Stimulated activated effector memory CD8-positive, alpha-beta T cell treated with anti-CD3 and anti-CD28 coated beads, Interleukin-12 subunit alpha, Interleukin-12 subunit beta, amount 100 ng/mL, for 72 hours (primary cell): ENCODE data around the gene APOBEC2.

ENCODE experiments used
- ATAC-seq: fragments of 150-1000 bp; cut with Tn5 transposase; 2 replicates; pipeline ENCODE4 v1.10.0; 2021
- DNase-seq, 2 donors: peaks; one replicate each; pipeline ENCODE4 v3.0.0; 2021 to 2022; ENCODE audit warnings: low spot score in 2 of 2
- H3K27ac Mint-ChIP-seq: one replicate; pipeline ENCODE4 v1.8.0; 2022; ENCODE audit warnings: mild to moderate bottlenecking, mixed read lengths
- H3K36me3 Mint-ChIP-seq: one replicate; pipeline ENCODE4 v1.8.0; 2022; ENCODE audit warnings: mild to moderate bottlenecking, mixed read lengths
- H3K4me1 Mint-ChIP-seq: one replicate; pipeline ENCODE4 v1.8.0; 2022; ENCODE audit warnings: mixed read lengths
- H3K4me3 Mint-ChIP-seq: one replicate; pipeline ENCODE4 v1.8.0; 2022; ENCODE audit warnings: mild to moderate bottlenecking, mixed read lengths
- H3K9me3 Mint-ChIP-seq: one replicate; pipeline ENCODE4 v1.8.0; 2022; ENCODE audit warnings: mixed read lengths

APOBEC2 gene

DNA sequence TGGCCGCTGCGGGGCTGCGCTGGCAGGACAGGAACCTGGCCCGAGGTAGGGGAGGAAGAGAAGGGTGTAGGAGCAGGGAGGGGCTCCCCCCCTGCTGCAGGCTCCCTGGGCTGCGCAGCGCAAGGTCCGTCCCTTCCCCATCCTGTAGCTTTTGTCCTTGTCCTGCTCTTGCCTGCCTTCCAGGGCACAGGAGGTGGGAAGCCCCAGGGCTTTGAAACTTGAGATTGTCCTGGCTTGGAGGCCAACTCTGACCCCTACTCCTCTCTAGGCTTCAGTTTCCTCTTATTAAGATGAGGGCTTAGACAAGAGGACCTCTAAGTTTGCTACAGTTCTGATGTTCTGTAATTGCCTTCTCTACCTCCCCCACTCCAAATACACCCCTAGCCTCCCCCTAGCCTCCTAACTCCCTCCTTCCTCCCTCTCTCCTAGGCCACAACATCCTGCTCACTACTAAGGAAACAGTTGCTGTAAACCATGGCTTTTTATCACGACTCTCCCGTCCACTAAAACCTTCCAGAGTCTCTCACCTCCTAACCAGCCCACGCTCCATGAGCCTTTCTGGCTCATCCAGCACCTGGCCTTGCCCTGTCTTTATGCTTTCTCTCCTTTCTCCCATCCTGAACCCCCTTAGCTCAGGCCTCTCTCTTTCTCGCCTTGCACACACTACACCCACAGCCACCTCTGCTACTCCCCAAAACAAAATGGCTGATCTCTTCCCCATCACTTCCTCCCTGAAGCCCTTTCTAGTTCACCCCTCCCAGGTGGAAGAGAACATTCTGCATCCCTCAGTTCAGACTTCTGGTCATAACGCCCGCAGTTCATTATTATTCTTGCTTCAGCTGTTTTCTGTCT, 24.2 kb upstream of the APOBEC2 start:
- Mint-ChIP-seq H3K4me1 (peaks cover 25% of the 10 kb centered on the region), H3K27ac (peak overlapping the region; percentile 58), H3K9me3 (no peaks in the 10 kb centered on the region), H3K4me3 (peak overlapping the region; percentile 72), H3K36me3 (peaks cover 6% of the 10 kb centered on the region)
- peak; percentile 59 for ATAC-seq
- DNase-seq: no peak

DNA sequence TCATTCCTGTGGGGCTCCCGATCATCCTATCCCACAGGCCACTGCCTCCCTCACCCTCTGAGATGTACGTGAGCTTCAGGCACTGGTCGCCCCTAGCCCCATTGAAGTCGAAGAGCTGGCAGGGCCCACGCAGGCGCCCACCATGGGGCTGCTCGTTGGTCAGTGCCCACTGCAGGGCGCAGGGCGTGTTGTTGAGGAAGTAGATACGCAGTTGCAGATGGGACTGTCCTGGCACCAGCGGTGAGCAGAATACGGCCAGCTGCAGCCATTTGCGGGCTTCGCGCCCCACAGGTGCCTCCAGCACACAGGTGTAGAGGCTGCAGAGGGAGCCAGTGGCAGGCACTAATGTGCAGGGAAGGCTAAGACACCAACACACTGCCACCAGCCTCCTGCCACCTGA, 20.2 kb upstream of the APOBEC2 start:
- Mint-ChIP-seq H3K36me3 (peaks cover 3% of the 10 kb centered on the region), H3K27ac (peak overlapping the region; percentile 0)
- no peak for ATAC-seq

DNA sequence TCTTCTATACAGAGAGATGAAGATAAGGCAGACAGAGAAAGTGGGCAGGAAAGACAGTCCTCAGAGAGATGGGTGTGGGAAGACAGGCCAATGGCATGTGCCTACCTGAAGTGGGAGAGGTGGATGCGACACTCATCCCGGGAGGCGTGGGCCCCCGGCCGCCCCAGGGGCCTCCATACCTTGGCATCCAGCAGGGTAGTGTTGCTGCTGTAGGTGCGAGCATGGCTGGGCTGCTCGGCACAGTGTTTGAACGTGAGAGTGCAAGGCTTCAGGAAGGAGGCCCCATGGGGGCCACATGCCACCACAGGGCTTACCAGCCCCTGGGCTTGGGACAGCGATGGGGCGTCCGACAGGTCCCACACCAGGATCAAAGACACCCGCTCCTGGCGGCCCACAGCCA, 19.2 kb upstream of the APOBEC2 start:
- ATAC-seq: no peak
- Mint-ChIP-seq H3K9me3 (no peaks in the 10 kb centered on the region), H3K36me3 (no peaks in the 10 kb centered on the region), H3K27ac (peak overlapping the region; percentile 0), H3K4me3 (no peak overlapping the region), H3K4me1 (peaks cover 6% of the 10 kb centered on the region)
- no peak for DNase-seq

More for the DNA sequence above, 20.2 kb upstream of the APOBEC2 start:
- Mint-ChIP-seq H3K4me3 (no peak overlapping the region), H3K9me3 (no peaks in the 10 kb centered on the region), H3K4me1 (peaks cover 15% of the 10 kb centered on the region)
- DNase-seq: no peak

DNA sequence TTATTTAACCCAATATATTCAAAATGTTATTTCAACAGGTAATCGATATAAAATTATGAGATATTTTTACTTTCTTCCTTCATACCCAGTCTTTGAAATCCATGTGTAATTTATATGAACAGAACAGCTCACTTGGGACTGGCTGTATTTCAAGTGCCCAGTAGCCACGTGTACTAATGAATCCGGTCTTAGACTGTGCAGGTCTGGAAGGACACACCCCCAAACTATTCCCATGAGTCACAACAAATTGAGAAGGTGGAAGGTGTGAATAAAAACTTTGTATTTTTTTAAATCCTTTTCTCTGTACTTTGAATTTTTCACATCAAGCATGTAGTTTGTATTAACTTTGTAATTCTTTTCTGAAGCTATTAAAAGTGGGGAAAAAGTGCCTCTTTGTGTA, 16.8 kb upstream of the APOBEC2 start:
- DNase-seq (no peak), ATAC-seq (no peak)
- Mint-ChIP-seq H3K36me3 (no peaks in the 10 kb centered on the region), H3K4me3 (no peak overlapping the region), H3K9me3 (no peaks in the 10 kb centered on the region), H3K4me1 (no peaks in the 10 kb centered on the region), H3K27ac (no peak overlapping the region)

DNA sequence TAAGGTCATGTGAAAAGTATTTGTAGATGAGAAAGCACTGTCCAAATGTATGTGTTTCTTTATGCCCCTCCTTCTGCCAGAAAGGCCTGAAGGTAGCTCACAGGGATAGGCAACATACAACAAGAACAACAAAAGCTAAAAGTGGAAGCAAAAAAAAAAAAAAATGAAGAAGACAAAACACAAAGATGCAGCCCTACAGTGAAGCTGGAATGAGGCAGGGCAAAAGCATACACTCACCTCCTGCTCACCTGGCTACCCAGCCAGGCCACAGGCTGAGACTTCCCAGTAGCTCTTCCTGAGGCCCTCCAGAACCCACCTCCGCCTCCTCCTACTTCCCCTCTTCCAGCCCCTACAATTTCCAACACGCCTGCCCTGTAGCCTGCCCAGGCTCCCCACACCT, 16.4 kb upstream of the APOBEC2 start:
- ATAC-seq (no peak), DNase-seq (no peak)
- peak overlapping the region; percentile 56 for H3K27ac Mint-ChIP-seq
- no peaks in the 10 kb centered on the region for H3K4me1 Mint-ChIP-seq
- H3K4me3 Mint-ChIP-seq: no peak overlapping the region
- no peaks in the 10 kb centered on the region for H3K36me3 Mint-ChIP-seq
- H3K9me3 Mint-ChIP-seq: no peaks in the 10 kb centered on the region

DNA sequence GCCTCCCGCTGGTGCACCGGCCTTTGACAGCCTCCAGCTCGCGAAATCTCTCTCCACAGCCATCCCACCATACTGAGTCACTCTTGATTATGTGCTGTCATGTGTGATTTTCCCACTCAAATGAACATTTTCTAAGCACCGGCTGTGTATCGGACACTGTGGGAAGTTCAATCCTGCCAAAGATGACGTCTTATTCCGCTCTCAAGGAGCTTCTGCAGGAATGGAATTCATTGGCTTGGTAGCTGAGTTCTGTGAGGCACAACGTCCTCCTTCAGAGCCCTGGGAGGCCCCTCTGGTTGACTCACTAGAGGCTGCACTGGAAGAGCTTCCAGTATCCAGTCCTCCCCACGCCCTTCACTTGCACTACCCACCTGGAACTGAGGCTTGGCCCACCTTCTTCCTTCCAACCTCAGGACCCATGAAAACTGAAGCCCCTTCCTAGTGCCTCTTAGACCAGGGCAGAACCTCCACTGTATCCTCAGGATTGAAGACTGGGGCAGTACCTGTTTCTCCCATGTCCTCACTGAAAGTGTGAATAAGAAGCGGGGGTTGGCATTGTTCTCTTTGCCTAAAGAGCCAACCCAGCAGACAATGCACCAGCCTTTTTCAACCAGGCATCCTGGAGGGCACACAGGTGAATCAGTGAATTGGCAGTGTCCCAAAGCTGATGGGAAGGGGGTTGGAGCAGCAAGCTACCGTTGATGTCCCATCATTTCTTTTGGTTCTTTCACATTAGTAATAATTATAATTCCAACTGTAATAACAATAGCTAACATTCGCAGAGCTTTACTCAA, 15.7 kb upstream of the APOBEC2 start:
- Mint-ChIP-seq H3K9me3 (no peaks in the 10 kb centered on the region), H3K36me3 (no peaks in the 10 kb centered on the region), H3K4me1 (no peaks in the 10 kb centered on the region), H3K27ac (peak overlapping the region; percentile 56), H3K4me3 (no peak overlapping the region)
- no peak for ATAC-seq
- DNase-seq: no peak

DNA sequence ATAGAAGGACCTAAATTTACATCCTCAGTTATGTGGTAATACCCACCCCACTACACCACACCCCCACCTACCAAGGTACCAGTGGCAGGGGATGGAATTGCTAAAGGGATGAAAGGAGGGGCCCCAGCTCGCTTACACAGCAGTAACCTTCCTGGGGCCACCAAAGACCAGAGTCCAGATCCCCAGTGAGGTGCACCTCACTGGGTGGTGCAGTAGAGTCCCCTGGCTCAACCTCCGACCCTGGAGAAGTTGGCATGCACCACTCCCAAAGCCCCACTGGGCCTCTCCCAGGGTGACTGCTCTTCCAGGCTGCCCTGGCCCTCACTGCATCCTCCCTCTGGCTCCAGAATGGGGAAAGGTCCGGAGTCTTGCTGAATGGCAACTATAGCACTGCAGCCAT, 14.8 kb upstream of the APOBEC2 start:
- Mint-ChIP-seq H3K4me1 (no peaks in the 10 kb centered on the region), H3K27ac (no peak overlapping the region), H3K4me3 (no peak overlapping the region), H3K9me3 (no peaks in the 10 kb centered on the region), H3K36me3 (no peaks in the 10 kb centered on the region)
- DNase-seq (no peak), ATAC-seq (no peak)

DNA sequence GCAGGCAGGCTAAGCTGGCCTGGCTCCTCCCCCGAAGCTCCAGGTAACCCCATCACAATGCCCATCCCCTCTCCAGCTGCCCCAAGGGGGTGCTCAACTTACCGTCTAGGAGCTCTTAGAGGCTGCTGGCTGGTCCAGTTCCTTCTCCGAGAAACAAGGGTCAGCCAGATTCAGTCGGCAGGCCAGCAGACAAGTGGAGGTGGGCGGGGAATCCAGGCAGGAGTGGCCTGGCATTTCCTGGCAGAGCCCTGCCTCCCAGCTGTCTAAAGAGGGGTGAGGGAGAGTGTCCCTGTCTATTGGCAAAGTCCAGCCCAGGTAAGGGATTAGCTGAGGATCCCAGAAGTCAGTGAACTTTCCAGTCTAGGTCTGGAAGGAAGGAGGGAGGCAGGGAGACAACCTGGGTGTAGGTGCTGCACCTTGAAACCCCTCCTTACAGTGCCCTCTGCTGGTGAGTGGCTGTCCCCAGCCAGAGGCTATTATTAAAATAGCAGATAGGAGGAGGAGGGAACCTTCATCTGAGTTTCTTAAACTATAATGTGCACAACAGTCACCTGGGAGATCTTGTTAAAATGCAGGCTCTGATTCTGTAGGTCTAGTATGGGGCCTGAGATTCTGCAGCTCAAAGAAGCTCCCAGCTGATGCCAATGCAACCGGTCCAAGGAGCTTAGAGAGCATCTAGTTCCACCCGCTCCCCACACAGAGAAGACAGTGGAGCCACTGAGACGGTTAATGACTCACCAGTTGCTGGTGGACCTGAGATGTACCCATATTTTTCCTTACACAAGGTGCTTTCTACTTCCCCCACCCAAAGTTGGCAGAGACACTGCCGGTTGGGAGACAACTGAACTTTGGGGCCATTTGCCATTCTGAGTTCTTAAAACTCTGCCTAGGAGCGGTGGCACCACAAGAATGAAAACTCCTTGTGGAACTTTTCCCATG, 13.7 kb upstream of the APOBEC2 start, which contains the start of gene UNC5CL:
TSS of gene UNC5CL (minus strand) at position 162 of the 939 bp plus-strand sequence. CDS start 4,147 bp downstream, outside the sequence.
- Mint-ChIP-seq H3K9me3 (no peaks in the 10 kb centered on the region), H3K27ac (no peak within 1 kb of the TSS), H3K4me3 (no peak within 1 kb of the TSS), H3K4me1 (no peaks in the 10 kb centered on the region), H3K36me3 (no peaks in the 10 kb centered on the region)
- DNase-seq: peak; percentile 21 to 67
- peak; percentile 52 for ATAC-seq

DNA sequence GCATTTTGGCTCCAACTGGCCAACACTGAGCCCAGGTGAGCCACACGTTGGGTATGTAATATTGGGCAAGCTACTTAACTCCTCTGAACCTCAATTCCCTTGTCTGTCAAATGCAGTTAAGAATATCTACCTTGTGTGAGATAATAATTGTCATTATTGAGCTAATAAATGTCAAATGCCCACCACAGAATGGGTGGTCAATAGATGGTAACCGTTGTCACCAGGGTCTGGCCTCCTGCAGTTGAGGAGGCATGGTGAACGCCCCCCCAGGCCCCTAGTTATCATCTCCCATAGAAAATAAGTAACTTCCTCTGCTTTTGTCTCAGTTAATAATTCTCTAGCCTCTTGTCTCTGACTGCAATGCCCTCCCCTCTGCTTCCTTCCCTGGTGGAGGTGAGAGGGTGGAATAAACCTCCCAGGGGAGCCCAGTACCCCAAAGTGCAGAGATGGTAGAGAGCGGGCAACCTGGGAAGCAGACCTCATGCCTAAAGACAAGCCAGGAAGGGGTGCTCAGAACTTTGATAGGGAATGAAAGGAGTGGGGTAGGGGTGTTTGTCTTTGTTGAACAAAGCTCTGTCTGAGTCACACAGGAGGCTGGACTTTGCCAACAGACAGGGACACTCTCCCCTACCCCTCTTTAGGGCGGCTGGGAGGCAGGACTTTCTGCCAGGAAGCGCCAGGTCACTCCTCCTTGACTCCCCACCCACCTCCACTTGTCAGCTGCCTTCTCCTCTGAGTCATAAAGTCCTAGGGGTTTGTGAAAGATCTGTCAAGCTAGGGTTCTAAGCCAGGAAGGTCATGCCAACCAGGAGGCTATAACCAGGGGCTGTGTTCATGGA, 12.7 kb upstream of the APOBEC2 start:
- H3K36me3 Mint-ChIP-seq: no peaks in the 10 kb centered on the region
- peak; percentile 59 for ATAC-seq

DNA sequence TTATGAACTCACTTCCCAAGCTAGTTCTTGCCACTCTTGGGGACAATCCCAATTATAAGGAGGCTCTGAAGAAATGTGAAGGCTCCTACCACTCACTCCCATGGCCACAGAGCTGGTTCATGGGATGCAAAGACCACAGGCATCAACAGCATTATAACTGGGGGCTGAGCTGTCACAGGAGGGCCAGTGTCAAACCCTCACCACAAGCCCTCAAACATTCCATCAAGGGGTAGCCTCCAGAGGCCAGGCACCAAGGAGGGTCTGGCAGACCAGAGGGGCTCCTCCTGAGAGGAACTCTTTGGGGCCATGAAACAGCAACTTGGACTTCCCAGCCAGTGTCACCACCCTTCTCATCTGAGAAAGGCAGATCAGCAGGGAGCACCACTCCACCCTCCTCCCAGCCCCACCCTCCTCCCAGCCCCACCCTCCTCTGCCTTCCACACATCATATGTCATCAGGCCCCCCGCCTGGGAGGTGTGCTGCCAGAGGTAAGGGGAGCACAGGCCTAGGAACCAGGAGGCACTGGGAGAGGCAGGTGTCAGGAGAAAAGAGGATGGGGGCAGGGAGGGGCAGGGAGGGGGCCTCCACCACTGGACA, 12.0 kb upstream of the APOBEC2 start:
- ATAC-seq: no peak

More for the DNA sequence above, 12.7 kb upstream of the APOBEC2 start:
- H3K27ac Mint-ChIP-seq: no peak overlapping the region
- no peak overlapping the region for H3K4me3 Mint-ChIP-seq
- no peaks in the 10 kb centered on the region for H3K9me3 Mint-ChIP-seq
- DNase-seq: no peak
- no peaks in the 10 kb centered on the region for H3K4me1 Mint-ChIP-seq

DNA sequence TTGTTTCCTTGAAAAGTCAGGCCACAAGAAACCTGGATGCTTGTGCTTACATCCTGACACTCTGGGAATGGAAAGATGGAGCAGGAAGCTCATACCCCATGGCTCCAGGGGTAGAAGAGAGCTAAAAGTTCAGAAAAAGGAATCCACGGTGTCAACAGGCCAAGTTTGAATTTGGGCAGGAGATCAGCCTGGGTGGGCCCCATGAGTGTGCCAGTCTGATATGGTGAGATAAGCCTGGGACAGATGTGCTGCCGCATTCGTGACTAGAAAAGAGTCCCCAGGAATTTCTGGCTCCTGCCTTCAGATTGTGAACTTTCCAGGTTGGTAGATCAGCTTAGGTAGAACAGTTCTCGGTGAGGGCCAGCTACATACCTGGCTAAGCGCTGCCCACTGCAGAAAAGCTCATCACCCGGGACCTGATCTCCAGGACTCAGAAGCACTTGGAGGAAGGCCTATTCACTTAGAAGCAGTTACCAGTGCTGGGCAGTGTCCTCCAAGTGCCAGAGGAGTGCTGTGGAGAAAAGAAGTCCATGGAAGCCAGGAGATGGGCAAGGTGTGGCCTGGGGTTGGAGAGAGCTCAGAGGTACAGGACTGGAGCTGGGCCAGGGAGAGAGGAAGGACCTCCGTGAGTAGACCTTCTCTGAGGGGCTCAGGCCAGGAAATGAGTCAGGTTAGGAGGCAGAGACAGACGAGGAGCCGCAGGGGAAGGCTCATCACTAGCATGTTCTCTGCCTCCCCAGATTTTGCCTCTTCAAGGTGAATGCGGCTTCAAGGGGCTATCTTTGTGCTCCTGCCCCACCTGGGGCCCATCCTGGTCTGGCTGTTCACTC, 10.6 kb upstream of the APOBEC2 start, which contains the start of gene TSPO2:
TSS of gene TSPO2 (plus strand) at position 242 of the 830 bp plus-strand sequence. CDS start at position 761, 519 bp downstream.
- no peaks in the 10 kb centered on the region for H3K36me3 Mint-ChIP-seq
- ATAC-seq (no peak), DNase-seq (no peak)
- H3K4me3 Mint-ChIP-seq: no peak within 1 kb of the TSS
- H3K27ac Mint-ChIP-seq: no peak within 1 kb of the TSS
- H3K9me3 Mint-ChIP-seq: no peaks in the 10 kb centered on the region
- H3K4me1 Mint-ChIP-seq: no peaks in the 10 kb centered on the region

More for the DNA sequence above, 12.0 kb upstream of the APOBEC2 start:
- Mint-ChIP-seq H3K4me1 (no peaks in the 10 kb centered on the region), H3K9me3 (no peaks in the 10 kb centered on the region), H3K4me3 (no peak overlapping the region), H3K27ac (no peak overlapping the region), H3K36me3 (no peaks in the 10 kb centered on the region)
- DNase-seq: no peak

DNA sequence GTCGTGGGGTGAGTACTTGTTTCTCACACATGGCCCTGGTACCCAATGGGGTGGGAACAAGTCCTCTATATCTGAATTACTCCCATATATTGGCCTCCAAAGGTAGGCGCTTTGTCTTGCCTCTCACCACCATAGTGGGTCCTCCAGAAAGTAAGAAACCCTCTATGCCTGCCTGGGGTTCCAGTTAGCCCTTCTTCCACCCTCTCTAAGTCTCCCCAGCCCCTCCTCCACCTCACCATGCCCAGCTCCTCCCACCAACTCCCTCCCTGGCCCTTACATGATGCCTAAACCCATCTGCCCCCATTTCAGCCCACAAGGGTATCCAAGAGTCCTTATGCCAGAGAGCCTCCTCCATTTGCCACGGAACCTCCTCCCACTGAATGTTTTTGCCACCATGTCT, 9.9 kb upstream of the APOBEC2 start:
- H3K4me1 Mint-ChIP-seq: no peaks in the 10 kb centered on the region
- ATAC-seq: no peak
- H3K27ac Mint-ChIP-seq: no peak overlapping the region
- DNase-seq: no peak
- H3K36me3 Mint-ChIP-seq: no peaks in the 10 kb centered on the region
- no peak overlapping the region for H3K4me3 Mint-ChIP-seq
- no peaks in the 10 kb centered on the region for H3K9me3 Mint-ChIP-seq

DNA sequence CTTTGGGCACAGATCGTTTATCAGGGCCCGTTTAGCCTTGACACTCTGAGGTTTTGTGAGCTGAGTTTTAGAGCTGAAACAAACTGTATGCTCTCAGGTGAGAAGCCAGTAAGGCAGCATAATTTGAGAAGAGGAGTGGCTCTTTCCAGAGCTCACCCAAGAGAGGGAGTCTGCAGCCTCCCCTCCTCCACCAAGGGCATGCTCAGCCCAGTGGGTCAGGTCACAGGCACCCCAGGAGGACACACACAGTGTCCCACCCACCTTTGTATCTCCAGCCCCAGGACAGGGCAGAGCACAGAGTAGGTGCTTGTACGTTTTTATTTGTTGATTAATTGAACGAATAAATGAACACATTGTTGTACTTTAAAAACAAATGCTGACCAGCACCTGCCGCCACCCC, 7.3 kb upstream of the APOBEC2 start:
- no peaks in the 10 kb centered on the region for H3K4me1 Mint-ChIP-seq
- DNase-seq (no peak), ATAC-seq (no peak)
- no peaks in the 10 kb centered on the region for H3K9me3 Mint-ChIP-seq
- no peak overlapping the region for H3K4me3 Mint-ChIP-seq
- no peak overlapping the region for H3K27ac Mint-ChIP-seq
- no peaks in the 10 kb centered on the region for H3K36me3 Mint-ChIP-seq
